ENCODE results near the gene CFAP141. TPM values are rescaled to one million over a fixed set of nuclear protein-coding genes. Genes with fewer than 3 reads are reported as not detected.
A peak's percentile ranks its signal among the peaks of the same experiment; 100 is the strongest.

The CFAP141 gene
- total RNA-seq, 6 experiments from 2014 or later, result not detected

GRCh38 chr1:154186177-154186576 is 20.0 kb downstream of the CFAP141 start:
- ATAC-seq (peak in 2 of 4 donors; percentile 9 to 12), DNase-seq (peak in 1 of 3 donors; percentile 60)
- Histone ChIP-seq H3K4me3 (no peak overlapping the region), H3K9me3 (no peaks in the 10 kb centered on the region), H3K27me3 (no peaks in the 10 kb centered on the region), H3K36me3 (no peaks in the 10 kb centered on the region), H3K27ac (no peak overlapping the region), H3K4me1 (peaks cover 0 to 11% (median 0%) of the 10 kb centered on the region in 4 donors)
- intact Hi-C loops (cut with DNase I), result no loop called here
- no peak for TF ChIP-seq POLR2A (IDR thresholded peaks at IDR 0.05)
- peak; percentile 45 to 66 (median 50) for TF ChIP-seq CTCF (IDR thresholded peaks at IDR 0.05)
- 60% methylated on average over 1 of the region's 1 CpG for WGBS (ENCODE audit: insufficient coverage, low coverage, low lambda C conversion rate, missing lambda C conversion rate)

- intact Hi-C loops (cut with DNase I), result no loop called here
- ATAC-seq (peak; percentile 90 to 96 (median 92)), DNase-seq (peak; percentile 98 to 99 (median 99))
- TF ChIP-seq CTCF (IDR thresholded peaks at IDR 0.05), result no peak
- TF ChIP-seq POLR2A (IDR thresholded peaks at IDR 0.05), result peak; percentile 99
- Histone ChIP-seq H3K9me3 (no peaks in the 10 kb centered on the region), H3K27me3 (no peaks in the 10 kb centered on the region), H3K4me3 (peak overlapping the region; percentile 85 to 99 (median 98)), H3K27ac (peak overlapping the region; percentile 77 to 88 (median 84)), H3K36me3 (no peaks in the 10 kb centered on the region), H3K4me1 (peaks cover 3 to 40% (median 16%) of the 10 kb centered on the region in 4 donors)
- 11% methylated on average over 19 of the region's 41 CpGs for WGBS (ENCODE audit: insufficient coverage, low coverage, low lambda C conversion rate, missing lambda C conversion rate)
Observed at GRCh38 chr1:154183046-154183915, 22.9 kb downstream of the CFAP141 start.

- TF ChIP-seq CTCF (IDR thresholded peaks at IDR 0.05) (no peak), POLR2A (IDR thresholded peaks at IDR 0.05) (peak; percentile 29)
- intact Hi-C loops (cut with DNase I), result no loop called here
- Histone ChIP-seq H3K36me3 (no peaks in the 10 kb centered on the region), H3K9me3 (no peaks in the 10 kb centered on the region), H3K27me3 (no peaks in the 10 kb centered on the region), H3K4me1 (peaks cover 3 to 48% (median 19%) of the 10 kb centered on the region in 4 donors), H3K4me3 (peak overlapping the region; percentile 85 to 99 (median 98)), H3K27ac (peak overlapping the region; percentile 77 to 88 (median 84))
- ATAC-seq (peak; percentile 45 to 54 (median 50)), DNase-seq (peak; percentile 82 to 87 (median 85))
- 0% methylated on average over 8 of the region's 35 CpGs for WGBS (ENCODE audit: insufficient coverage, low coverage, low lambda C conversion rate, missing lambda C conversion rate)
Observed at GRCh38 chr1:154182344-154183045, 23.6 kb downstream of the CFAP141 start.

DNA sequence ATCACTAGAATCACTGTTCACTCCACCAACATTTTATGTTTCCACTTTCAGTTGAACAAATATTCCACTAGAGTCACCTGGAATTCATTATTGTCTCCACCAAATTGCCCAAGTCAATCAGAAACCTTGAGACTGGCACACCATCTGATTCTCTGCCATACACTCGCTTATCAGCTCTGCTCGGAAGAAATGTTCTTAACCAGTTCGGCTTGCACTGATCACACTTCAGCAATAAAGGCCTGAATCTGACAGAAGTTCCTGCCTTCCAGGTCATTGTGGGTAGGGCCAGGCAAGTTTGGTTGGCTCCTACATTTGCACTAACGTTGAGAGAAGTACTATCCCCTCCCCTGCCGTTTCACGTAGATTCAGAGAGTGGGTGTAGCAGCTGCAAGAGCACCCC is 24.2 kb downstream of the CFAP141 start:
- no peak for DNase-seq
- no peak for ATAC-seq
- Histone ChIP-seq H3K27ac (peak overlapping the region; percentile 77 to 88 (median 84)), H3K4me3 (peak overlapping the region; percentile 85 to 99 (median 98)), H3K9me3 (no peaks in the 10 kb centered on the region), H3K4me1 (peaks cover 3 to 53% (median 19%) of the 10 kb centered on the region in 4 donors), H3K27me3 (no peaks in the 10 kb centered on the region), H3K36me3 (no peaks in the 10 kb centered on the region)
- TF ChIP-seq POLR2A (IDR thresholded peaks at IDR 0.05) (no peak), CTCF (IDR thresholded peaks at IDR 0.05) (no peak)
- WGBS (ENCODE audit: insufficient coverage, low coverage, low lambda C conversion rate, missing lambda C conversion rate), result 0% methylated on average over 5 of the region's 6 CpGs
- intact Hi-C loops (cut with DNase I), result no loop called here

All from right lobe of liver (tissue), 6 donors.